ENCODE data around the gene SF3B4. TPM values are rescaled to one million over a fixed set of nuclear protein-coding genes. Genes with fewer than 3 reads are reported as not detected.

The SF3B4 gene
- total and polyA plus RNA-seq, 2 of the 13 experiments (the other 11 are each of a cell fraction or from before 2014, with no cell fraction given) = 13.8 to 14.8 TPM

GRCh38 chr1:149887456-149888246 is 40.0 kb downstream of the SF3B4 start (continued):
- TF ChIP-seq, protein P1, sequence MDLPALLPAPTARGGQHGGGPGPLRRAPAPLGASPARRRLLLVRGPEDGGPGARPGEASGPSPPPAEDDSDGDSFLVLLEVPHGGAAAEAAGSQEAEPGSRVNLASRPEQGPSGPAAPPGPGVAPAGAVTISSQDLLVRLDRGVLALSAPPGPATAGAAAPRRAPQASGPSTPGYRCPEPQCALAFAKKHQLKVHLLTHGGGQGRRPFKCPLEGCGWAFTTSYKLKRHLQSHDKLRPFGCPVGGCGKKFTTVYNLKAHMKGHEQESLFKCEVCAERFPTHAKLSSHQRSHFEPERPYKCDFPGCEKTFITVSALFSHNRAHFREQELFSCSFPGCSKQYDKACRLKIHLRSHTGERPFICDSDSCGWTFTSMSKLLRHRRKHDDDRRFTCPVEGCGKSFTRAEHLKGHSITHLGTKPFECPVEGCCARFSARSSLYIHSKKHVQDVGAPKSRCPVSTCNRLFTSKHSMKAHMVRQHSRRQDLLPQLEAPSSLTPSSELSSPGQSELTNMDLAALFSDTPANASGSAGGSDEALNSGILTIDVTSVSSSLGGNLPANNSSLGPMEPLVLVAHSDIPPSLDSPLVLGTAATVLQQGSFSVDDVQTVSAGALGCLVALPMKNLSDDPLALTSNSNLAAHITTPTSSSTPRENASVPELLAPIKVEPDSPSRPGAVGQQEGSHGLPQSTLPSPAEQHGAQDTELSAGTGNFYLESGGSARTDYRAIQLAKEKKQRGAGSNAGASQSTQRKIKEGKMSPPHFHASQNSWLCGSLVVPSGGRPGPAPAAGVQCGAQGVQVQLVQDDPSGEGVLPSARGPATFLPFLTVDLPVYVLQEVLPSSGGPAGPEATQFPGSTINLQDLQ (CRISPR knock-in tag; IDR thresholded peaks at IDR 0.05) = no peak
- 0 out of 2 replicates have a peak, but pooled peaks have one; percentile 16 for TF ChIP-seq ZNF512B (CRISPR knock-in tag; IDR thresholded peaks at IDR 0.05; ENCODE audit: borderline replicate concordance)
- no peak; the same call in 1 of the 2 replicates for TF ChIP-seq ERF (CRISPR knock-in tag; IDR thresholded peaks at IDR 0.05)
- no peak for TF ChIP-seq ZBTB46 (CRISPR knock-in tag; IDR thresholded peaks at IDR 0.05; ENCODE audit: borderline replicate concordance)
- no peak for TF ChIP-seq ZNF770 (CRISPR knock-in tag; IDR thresholded peaks at IDR 0.05)
- no peak for TF ChIP-seq SRY (CRISPR knock-in tag; IDR thresholded peaks at IDR 0.05)
- TF ChIP-seq TCF12 (IDR thresholded peaks at IDR 0.05) = no peak
- no peak for TF ChIP-seq TCF12 (CRISPR knock-in tag; IDR thresholded peaks at IDR 0.05)
- TF ChIP-seq TBP (CRISPR knock-in tag; IDR thresholded peaks at IDR 0.05) = no peak
- peak; percentile 32; the same call in 1 of the 2 replicates for TF ChIP-seq ZNF670 (CRISPR knock-in tag; IDR thresholded peaks at IDR 0.05; ENCODE audit: borderline replicate concordance)
- TF ChIP-seq, protein P2, sequence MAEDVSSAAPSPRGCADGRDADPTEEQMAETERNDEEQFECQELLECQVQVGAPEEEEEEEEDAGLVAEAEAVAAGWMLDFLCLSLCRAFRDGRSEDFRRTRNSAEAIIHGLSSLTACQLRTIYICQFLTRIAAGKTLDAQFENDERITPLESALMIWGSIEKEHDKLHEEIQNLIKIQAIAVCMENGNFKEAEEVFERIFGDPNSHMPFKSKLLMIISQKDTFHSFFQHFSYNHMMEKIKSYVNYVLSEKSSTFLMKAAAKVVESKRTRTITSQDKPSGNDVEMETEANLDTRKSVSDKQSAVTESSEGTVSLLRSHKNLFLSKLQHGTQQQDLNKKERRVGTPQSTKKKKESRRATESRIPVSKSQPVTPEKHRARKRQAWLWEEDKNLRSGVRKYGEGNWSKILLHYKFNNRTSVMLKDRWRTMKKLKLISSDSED (CRISPR knock-in tag; IDR thresholded peaks at IDR 0.05) = no peak
- TF ChIP-seq RCOR2 (CRISPR knock-in tag; IDR thresholded peaks at IDR 0.05) = no peak
- TF ChIP-seq, protein P3, sequence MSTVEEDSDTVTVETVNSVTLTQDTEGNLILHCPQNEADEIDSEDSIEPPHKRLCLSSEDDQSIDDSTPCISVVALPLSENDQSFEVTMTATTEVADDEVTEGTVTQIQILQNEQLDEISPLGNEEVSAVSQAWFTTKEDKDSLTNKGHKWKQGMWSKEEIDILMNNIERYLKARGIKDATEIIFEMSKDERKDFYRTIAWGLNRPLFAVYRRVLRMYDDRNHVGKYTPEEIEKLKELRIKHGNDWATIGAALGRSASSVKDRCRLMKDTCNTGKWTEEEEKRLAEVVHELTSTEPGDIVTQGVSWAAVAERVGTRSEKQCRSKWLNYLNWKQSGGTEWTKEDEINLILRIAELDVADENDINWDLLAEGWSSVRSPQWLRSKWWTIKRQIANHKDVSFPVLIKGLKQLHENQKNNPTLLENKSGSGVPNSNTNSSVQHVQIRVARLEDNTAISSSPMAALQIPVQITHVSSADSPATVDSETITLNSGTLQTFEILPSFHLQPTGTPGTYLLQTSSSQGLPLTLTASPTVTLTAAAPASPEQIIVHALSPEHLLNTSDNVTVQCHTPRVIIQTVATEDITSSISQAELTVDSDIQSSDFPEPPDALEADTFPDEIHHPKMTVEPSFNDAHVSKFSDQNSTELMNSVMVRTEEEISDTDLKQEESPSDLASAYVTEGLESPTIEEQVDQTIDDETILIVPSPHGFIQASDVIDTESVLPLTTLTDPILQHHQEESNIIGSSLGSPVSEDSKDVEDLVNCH (CRISPR knock-in tag; IDR thresholded peaks at IDR 0.05) = no peak
- TF ChIP-seq NFE2 (CRISPR knock-in tag; IDR thresholded peaks at IDR 0.05) = no peak
- TF ChIP-seq ZNF790 (CRISPR knock-in tag; IDR thresholded peaks at IDR 0.05; ENCODE audit: borderline replicate concordance) = no peak

All from HepG2 (cell line).